Keratinocyte (primary cell): Measurements from ENCODE around the gene ZNF416.

ENCODE experiments used
- CTCF ChIP-seq, 3 experiments: IDR thresholded peaks in 1 of 3; conservative IDR thresholded peaks in 1 of 3; optimal IDR thresholded peaks in 1 of 3; 2 replicates in 2 of 3; 3 replicates in 1 of 3; pipeline versions ENCODE3 to v1.5.1; 2011; ENCODE audit warnings: low read length in 3 of 3, mild to moderate bottlenecking in 3 of 3, moderate library complexity in 2 of 3, control low read depth in 1 of 3, inconsistent platforms in 1 of 3; ENCODE audit not compliant: insufficient read depth in 2 of 3; ENCODE audit errors: extremely low read depth in 1 of 3
- EZH2 ChIP-seq: IDR thresholded peaks from one replicate; pipeline ENCODE4 v1.6.1; 2012; ENCODE audit warnings: inconsistent platforms, mild to moderate bottlenecking, low read length, moderate library complexity

- TF ChIP-seq CTCF (optimal IDR thresholded peaks at IDR 0.05 in 1 of 3, IDR thresholded peaks at IDR 0.05 in 1 of 3, conservative IDR thresholded peaks at IDR 0.05 in 1 of 3; ENCODE audit: extremely low read depth in 1 of 3, insufficient read depth in 2 of 3, low read length in 3 of 3): no peak
- no peak for TF ChIP-seq EZH2
Observed at GRCh38 chr19:57537953-57538547, 40.7 kb downstream of the ZNF416 start.
